Lower leg skin (tissue), 4 donors: ENCODE measurements around the gene WNT7B. TPM values are rescaled to one million over a fixed set of nuclear protein-coding genes. Genes with fewer than 3 reads are reported as not detected.

ENCODE experiments used
- DNase-seq, 2 donors: peaks; one replicate each; pipeline ENCODE4 v3.0.0-alpha.2; 2019; ENCODE audit warnings: low spot score in 2 of 2
- H3K4me3 ChIP-seq: fragments of 200-600 bp; sonication (generic); 2 replicates; pipeline ENCODE4 v1.5.1; 2017; ENCODE audit warnings: mild to moderate bottlenecking, low read depth; ENCODE audit not compliant: poor library complexity, severe bottlenecking
- CTCF ChIP-seq, 3 donors: fragments of 450-650 bp; IDR thresholded peaks; one replicate each; pipeline ENCODE4 v1.5.1; 2016; ENCODE audit warnings: antibody characterized with exemption in 3 of 3, mild to moderate bottlenecking in 3 of 3, moderate library complexity in 2 of 3
- POLR2A ChIP-seq, 2 donors: fragments of 450-650 bp; IDR thresholded peaks; one replicate each; pipeline ENCODE4 v1.6.1; 2016 to 2017; ENCODE audit warnings: antibody characterized with exemption in 2 of 2, mild to moderate bottlenecking in 1 of 2, moderate library complexity in 1 of 2
- WGBS, 2 donors: methylation state at CpG; one replicate each; pipeline ENCODE4 v1.1.5; 2018; 5-methylcytosine and 5-hydroxymethylcytosine counted together
- intact Hi-C: fragments of 100-400 bp; cut with DNase I; formaldehyde crosslinking; loops from one replicate; pipeline ENCODE4 v1.15.0; 2023; ENCODE audit warnings: low total_unique reads
- total RNA-seq, 4 donors: library from RNA; depleted of rRNA; stranded (reverse); fragments of >200 nt; gene quantifications; one replicate each; pipeline ENCODE4 v1.1.0, GENCODE V29; 2016

WNT7B gene
- total RNA-seq, 4 donors from 2014 or later: 26.4 to 39.9 (median 33.9) TPM

GRCh38 chr22:45964926-45965527 lies 11.9 kb downstream of the WNT7B start:
- TF ChIP-seq POLR2A (IDR thresholded peaks at IDR 0.05): no peak
- no peak for TF ChIP-seq CTCF (IDR thresholded peaks at IDR 0.05)
- WGBS, 2 donors: 36 to 45% methylated on average over 9 to 12 of the region's 12 CpGs
- DNase-seq: no peak
- intact Hi-C loops: no loop called here
- no peak overlapping the region for H3K4me3 ChIP-seq

- DNase-seq: no peak
- no peak overlapping the region for H3K4me3 ChIP-seq
- intact Hi-C loops: no loop called here
- 55% methylated on average over 4 of the region's 12 CpGs; no CpG with 5 or more reads in 1 of the 2 donors for WGBS, 2 donors
- TF ChIP-seq CTCF (IDR thresholded peaks at IDR 0.05) (no peak), POLR2A (IDR thresholded peaks at IDR 0.05) (no peak)
These were observed 12.6 kb downstream of the WNT7B start for GRCh38 chr22:45964372-45964771.

GRCh38 chr22:45963821-45964220 lies 13.1 kb downstream of the WNT7B start:
- 75 to 77% methylated on average over 7 of the region's 7 CpGs for WGBS, 2 donors
- no peak for DNase-seq
- no peak overlapping the region for H3K4me3 ChIP-seq
- intact Hi-C loops: no loop called here
- TF ChIP-seq POLR2A (IDR thresholded peaks at IDR 0.05): no peak
- TF ChIP-seq CTCF (IDR thresholded peaks at IDR 0.05): no peak

- TF ChIP-seq POLR2A (IDR thresholded peaks at IDR 0.05) (no peak), CTCF (IDR thresholded peaks at IDR 0.05) (no peak)
- DNase-seq: no peak
- WGBS, 2 donors: 75 to 82% methylated on average over 4 to 12 of the region's 12 CpGs
- H3K4me3 ChIP-seq: no peak overlapping the region
- intact Hi-C loops: no loop called here
These were observed 14.1 kb downstream of the WNT7B start for GRCh38 chr22:45962756-45963324.

GRCh38 chr22:45962434-45962718 lies 14.6 kb downstream of the WNT7B start:
- no peak for DNase-seq
- no peak overlapping the region for H3K4me3 ChIP-seq
- no peak for TF ChIP-seq POLR2A (IDR thresholded peaks at IDR 0.05)
- no peak for TF ChIP-seq CTCF (IDR thresholded peaks at IDR 0.05)
- intact Hi-C loops: no loop called here
- 79 to 80% methylated on average over 1 of the region's 1 CpG for WGBS, 2 donors
